ENCODE measurements around the gene EMB. TPM values are rescaled to one million over a fixed set of nuclear protein-coding genes. Genes with fewer than 3 reads are reported as not detected.
"Not testable (repeated sequence)": the region's sequence is repeated elsewhere in the genome, so short reads cannot be mapped to it uniquely, and the experiment has no call there.

EMB gene
- total RNA-seq, 2 experiments from 2014 or later = 78.9 to 125 TPM

DNA sequence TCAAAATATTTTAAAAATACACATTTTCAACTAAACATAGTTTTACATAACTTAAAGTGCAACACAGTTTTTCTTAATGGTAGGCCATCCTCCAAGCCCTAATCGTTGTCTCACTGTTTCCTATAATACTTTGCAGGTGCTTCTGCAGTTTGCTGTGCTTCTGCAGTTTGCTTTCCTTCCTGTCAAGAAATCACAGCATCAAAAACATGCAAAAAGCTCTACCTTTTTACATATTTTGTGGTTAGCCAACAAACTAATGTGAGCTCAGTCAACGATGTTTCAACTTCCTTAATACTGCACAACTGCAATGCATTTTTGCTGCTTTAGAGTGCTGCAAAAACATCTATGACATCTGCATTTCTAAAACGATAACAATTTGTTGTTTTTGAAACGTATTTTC is 25.2 kb downstream of the EMB start:
- peak; percentile 96 for DNase-seq (ENCODE audit: low spot score)
- H3K9me2 ChIP-seq (ENCODE audit: insufficient read depth, low read length) = no peaks in the 10 kb centered on the region
- H3K79me2 ChIP-seq (ENCODE audit: insufficient read depth, low read depth, low read length) = peaks cover 97% of the 10 kb centered on the region
- no TSS peak for BruUV-seq (replicated peaks)
- ChIA-PET CTCF (ENCODE audit: unreplicated experiment) (no interaction called here), POLR2A (interaction anchor here (0.7 to 3.9 kb wide), 6 partner anchors 12 to 328 kb away, joined by 3 to 28 read pairs (median 4); partner anchors contain the start of gene EMB)
- H3K4me1 ChIP-seq (ENCODE audit: insufficient read depth, low read length, poor library complexity, severe bottlenecking) = peaks cover 85% of the 10 kb centered on the region
- H3K4me2 ChIP-seq (ENCODE audit: low read length) = peak overlapping the region; percentile 85
- H3K27ac ChIP-seq (ENCODE audit: low read depth, low read length, poor library complexity, severe bottlenecking) = peak overlapping the region; percentile 98
- H3K36me3 ChIP-seq (ENCODE audit: insufficient read depth, low read length) = peaks cover 71% of the 10 kb centered on the region
- TF ChIP-seq, protein P1, sequence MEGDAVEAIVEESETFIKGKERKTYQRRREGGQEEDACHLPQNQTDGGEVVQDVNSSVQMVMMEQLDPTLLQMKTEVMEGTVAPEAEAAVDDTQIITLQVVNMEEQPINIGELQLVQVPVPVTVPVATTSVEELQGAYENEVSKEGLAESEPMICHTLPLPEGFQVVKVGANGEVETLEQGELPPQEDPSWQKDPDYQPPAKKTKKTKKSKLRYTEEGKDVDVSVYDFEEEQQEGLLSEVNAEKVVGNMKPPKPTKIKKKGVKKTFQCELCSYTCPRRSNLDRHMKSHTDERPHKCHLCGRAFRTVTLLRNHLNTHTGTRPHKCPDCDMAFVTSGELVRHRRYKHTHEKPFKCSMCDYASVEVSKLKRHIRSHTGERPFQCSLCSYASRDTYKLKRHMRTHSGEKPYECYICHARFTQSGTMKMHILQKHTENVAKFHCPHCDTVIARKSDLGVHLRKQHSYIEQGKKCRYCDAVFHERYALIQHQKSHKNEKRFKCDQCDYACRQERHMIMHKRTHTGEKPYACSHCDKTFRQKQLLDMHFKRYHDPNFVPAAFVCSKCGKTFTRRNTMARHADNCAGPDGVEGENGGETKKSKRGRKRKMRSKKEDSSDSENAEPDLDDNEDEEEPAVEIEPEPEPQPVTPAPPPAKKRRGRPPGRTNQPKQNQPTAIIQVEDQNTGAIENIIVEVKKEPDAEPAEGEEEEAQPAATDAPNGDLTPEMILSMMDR (conservative IDR thresholded peaks at IDR 0.05; ENCODE audit: low read length) = no peak
- TF ChIP-seq EZH2phosphoT487 (IDR thresholded peaks at IDR 0.05; ENCODE audit: borderline replicate concordance, low read depth, low read length) = no peak
- peak overlapping the region; percentile 60 for H3K4me3 ChIP-seq (ENCODE audit: low read depth, low read length, poor library complexity, severe bottlenecking)
- no peak overlapping the region for H2AFZ ChIP-seq (ENCODE audit: low read length)
- peaks cover 8% of the 10 kb centered on the region; the same call in 1 of the 2 replicates for H3K9me3 ChIP-seq (ENCODE audit: low read length)
- H4K20me1 ChIP-seq (ENCODE audit: insufficient read depth, low read length) = no peaks in the 10 kb centered on the region
- intact Hi-C loops (cut with micrococcal nuclease; ENCODE audit: unreplicated experiment) = loop anchor here (1.0 kb wide), 1 partner anchor 25 kb away; the partner anchor contains the start of gene EMB

GRCh38 chr5:50410932-50411331 is 30.2 kb downstream of the EMB start:
- peak overlapping the region; percentile 22 for H3K27ac ChIP-seq (ENCODE audit: low read depth, low read length, poor library complexity, severe bottlenecking)
- peaks cover 85% of the 10 kb centered on the region for H3K79me2 ChIP-seq (ENCODE audit: insufficient read depth, low read depth, low read length)
- intact Hi-C loops (cut with micrococcal nuclease; ENCODE audit: unreplicated experiment) = not testable (repeated sequence)

DNA sequence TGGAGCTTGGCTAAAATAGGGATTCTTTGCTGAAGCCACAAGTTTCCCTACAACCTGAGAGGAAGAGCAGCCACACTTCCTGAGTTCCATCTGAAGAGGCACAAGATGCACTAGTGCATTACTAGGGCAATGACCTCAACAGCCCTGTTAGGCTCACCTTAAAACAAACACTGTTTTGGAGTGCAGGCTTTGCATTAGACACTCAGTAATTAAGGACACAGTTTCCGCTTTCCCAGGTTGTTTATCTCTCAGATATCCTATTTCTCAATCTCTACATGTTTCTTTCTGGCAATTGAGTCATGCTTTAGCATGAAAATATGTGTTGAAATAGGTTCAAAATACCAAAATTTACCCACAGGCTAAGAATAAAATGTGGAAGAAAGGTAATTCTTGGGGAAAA is 34.2 kb downstream of the EMB start:
- ChIA-PET POLR2A (no interaction called here), CTCF (ENCODE audit: unreplicated experiment) (no interaction called here)
- Histone ChIP-seq H3K9me3 (ENCODE audit: low read length) (peaks cover 8% of the 10 kb centered on the region; the same call in 1 of the 2 replicates), H3K79me2 (ENCODE audit: insufficient read depth, low read depth, low read length) (peaks cover 51% of the 10 kb centered on the region), H4K20me1 (ENCODE audit: insufficient read depth, low read length) (no peaks in the 10 kb centered on the region), H3K4me3 (ENCODE audit: low read depth, low read length, poor library complexity, severe bottlenecking) (no peak overlapping the region), H3K27ac (ENCODE audit: low read depth, low read length, poor library complexity, severe bottlenecking) (no peak overlapping the region), H3K9me2 (ENCODE audit: insufficient read depth, low read length) (no peaks in the 10 kb centered on the region), H3K36me3 (ENCODE audit: insufficient read depth, low read length) (peaks cover 92% of the 10 kb centered on the region), H2AFZ (ENCODE audit: low read length) (no peak overlapping the region), H3K4me2 (ENCODE audit: low read length) (no peak overlapping the region), H3K4me1 (ENCODE audit: insufficient read depth, low read length, poor library complexity, severe bottlenecking) (peaks cover 26% of the 10 kb centered on the region)
- intact Hi-C loops (cut with micrococcal nuclease; ENCODE audit: unreplicated experiment) = no loop called here
- TF ChIP-seq, protein P1 (conservative IDR thresholded peaks at IDR 0.05; ENCODE audit: low read length) = no peak
- no peak for TF ChIP-seq EZH2phosphoT487 (IDR thresholded peaks at IDR 0.05; ENCODE audit: borderline replicate concordance, low read depth, low read length)
- no TSS peak for BruUV-seq (replicated peaks)
- DNase-seq (ENCODE audit: low spot score) = no peak

More at GRCh38 chr5:50410932-50411331, 30.2 kb downstream of the EMB start:
- H3K4me2 ChIP-seq (ENCODE audit: low read length); H3K4me3 ChIP-seq (ENCODE audit: low read depth, low read length, poor library complexity, severe bottlenecking); H3K9me3 ChIP-seq (ENCODE audit: low read length); H3K9me2 ChIP-seq (ENCODE audit: insufficient read depth, low read length); H4K20me1 ChIP-seq (ENCODE audit: insufficient read depth, low read length); BruUV-seq (replicated peaks); H2AFZ ChIP-seq (ENCODE audit: low read length); DNase-seq (ENCODE audit: low spot score); POLR2A ChIA-PET; CTCF ChIA-PET (ENCODE audit: unreplicated experiment): not testable (repeated sequence)
- peaks cover 90% of the 10 kb centered on the region for H3K36me3 ChIP-seq (ENCODE audit: insufficient read depth, low read length)
- H3K4me1 ChIP-seq (ENCODE audit: insufficient read depth, low read length, poor library complexity, severe bottlenecking) = peaks cover 64% of the 10 kb centered on the region
